H9 (cell line): ENCODE results near the gene TMIGD3. TPM values are rescaled to one million over a fixed set of nuclear protein-coding genes. Genes with fewer than 3 reads are reported as not detected.

ENCODE experiments used
- DNase-seq: peaks from one replicate; pipeline ENCODE4 v3.0.0-alpha.2; 2017
- H2AFZ ChIP-seq: one replicate; pipeline ENCODE4 v1.6.1; 2013; ENCODE audit warnings: mild to moderate bottlenecking, low read length, control low read depth, moderate library complexity
- H2AK5ac ChIP-seq: 2 replicates; pipeline ENCODE4 v1.6.1; 2013; ENCODE audit warnings: low read length, control low read depth, mixed read lengths; ENCODE audit not compliant: insufficient read length
- H2BK120ac ChIP-seq: one replicate; pipeline ENCODE4 v1.6.1; 2013; ENCODE audit warnings: low read depth, mild to moderate bottlenecking, low read length, control low read depth, inconsistent platforms; ENCODE audit not compliant: poor library complexity, severe bottlenecking
- H2BK12ac ChIP-seq: 2 replicates; pipeline ENCODE4 v1.6.1; 2013; ENCODE audit warnings: low read length, control low read depth, mixed read lengths, low read depth; ENCODE audit not compliant: insufficient read length
- H2BK15ac ChIP-seq: 2 replicates; pipeline ENCODE4 v1.6.1; 2013; ENCODE audit warnings: low read depth, low read length, control low read depth
- H2BK20ac ChIP-seq: one replicate; pipeline ENCODE4 v1.6.1; 2013; ENCODE audit warnings: low read depth, mild to moderate bottlenecking, low read length, control low read depth, inconsistent platforms; ENCODE audit not compliant: poor library complexity, severe bottlenecking
- H2BK5ac ChIP-seq: 2 replicates; pipeline ENCODE4 v1.6.1; 2013; ENCODE audit warnings: low read length, control low read depth, mixed read lengths; ENCODE audit not compliant: insufficient read length
- H3K14ac ChIP-seq: 2 replicates; pipeline ENCODE4 v1.6.1; 2013; ENCODE audit warnings: low read length, control low read depth; ENCODE audit not compliant: insufficient read depth
- H3K18ac ChIP-seq: 2 replicates; pipeline ENCODE4 v1.6.1; 2013; ENCODE audit warnings: low read depth, mild to moderate bottlenecking, mixed read lengths, low read length, control low read depth; ENCODE audit not compliant: insufficient read length
- H3K23ac ChIP-seq: 2 replicates; pipeline ENCODE4 v1.6.1; 2013; ENCODE audit warnings: low read length, control low read depth, mixed read lengths, low read depth; ENCODE audit not compliant: insufficient read length
- H3K23me2 ChIP-seq: 2 replicates; pipeline ENCODE4 v1.6.1; 2013; ENCODE audit warnings: low read depth, mild to moderate bottlenecking, mixed read lengths, low read length, control low read depth; ENCODE audit not compliant: insufficient read length, poor library complexity, severe bottlenecking
- H3K27ac ChIP-seq: 2 replicates; pipeline ENCODE4 v1.5.1; 2013; ENCODE audit warnings: low read length, control low read depth, mixed read lengths, low read depth; ENCODE audit not compliant: insufficient read length
- H3K27me3 ChIP-seq: 2 replicates; pipeline ENCODE4 v1.6.1; 2013; ENCODE audit warnings: low read length, control low read depth, inconsistent platforms; ENCODE audit not compliant: insufficient read depth
- H3K4ac ChIP-seq: 2 replicates; pipeline ENCODE4 v1.6.1; 2013; ENCODE audit warnings: low read depth, mild to moderate bottlenecking, control low read depth, inconsistent platforms, low read length, moderate library complexity
- H3K4me1 ChIP-seq: 2 replicates; pipeline ENCODE4 v1.6.1; 2013; ENCODE audit warnings: low read length, control low read depth, inconsistent platforms; ENCODE audit not compliant: insufficient read depth
- H3K4me2 ChIP-seq: 2 replicates; pipeline ENCODE4 v1.6.1; 2013; ENCODE audit warnings: low read length, control low read depth, mixed read lengths; ENCODE audit not compliant: insufficient read length, insufficient read depth
- H3K56ac ChIP-seq: 2 replicates; pipeline ENCODE4 v1.6.1; 2013; ENCODE audit warnings: low read depth, mild to moderate bottlenecking, mixed read lengths, low read length, control low read depth; ENCODE audit not compliant: insufficient read length
- H3K79me1 ChIP-seq: 2 replicates; pipeline ENCODE4 v1.6.1; 2013; ENCODE audit warnings: low read depth, mild to moderate bottlenecking, moderate library complexity, low read length, control low read depth, inconsistent platforms; ENCODE audit not compliant: insufficient read depth, poor library complexity, severe bottlenecking
- H3K79me2 ChIP-seq: 2 replicates; pipeline ENCODE4 v1.6.1; 2013; ENCODE audit warnings: low read length, control low read depth, inconsistent platforms; ENCODE audit not compliant: insufficient read depth
- H3K9ac ChIP-seq: 2 replicates; pipeline ENCODE4 v1.6.1; 2013; ENCODE audit warnings: low read length, control low read depth, mixed read lengths; ENCODE audit not compliant: insufficient read length; ENCODE audit errors: extremely low read depth
- H3K9me3 ChIP-seq: one replicate; pipeline ENCODE4 v1.6.1; 2013; ENCODE audit warnings: low read depth, low read length, inconsistent platforms; ENCODE audit not compliant: control insufficient read depth
- H3T11ph ChIP-seq: one replicate; pipeline ENCODE4 v1.6.1; 2013; ENCODE audit warnings: mild to moderate bottlenecking, low read length, control low read depth, inconsistent platforms
- H4K20me1 ChIP-seq: one replicate; pipeline ENCODE4 v1.6.1; 2013; ENCODE audit not compliant: control insufficient read depth, insufficient read length, insufficient read depth
- H4K5ac ChIP-seq: 2 replicates; pipeline ENCODE4 v1.6.1; 2013; ENCODE audit warnings: low read depth, mild to moderate bottlenecking, mixed read lengths, low read length, control low read depth; ENCODE audit not compliant: insufficient read length
- H4K8ac ChIP-seq: replicated peaks from 2 replicates; pipeline ENCODE4 v1.6.1; 2013; ENCODE audit warnings: low read length, control low read depth, mixed read lengths, low read depth; ENCODE audit not compliant: insufficient read length
- H4K91ac ChIP-seq: 2 replicates; pipeline ENCODE4 v1.6.1; 2013; ENCODE audit warnings: low read depth, mild to moderate bottlenecking, moderate library complexity, mixed read lengths, low read length, control low read depth; ENCODE audit not compliant: insufficient read length
- H3K27ac Mint-ChIP-seq, 3 experiments: 2 replicates in 2 of 3; 3 replicates in 1 of 3; pipeline ENCODE4 v1.8.0; 2020 to 2021; ENCODE audit warnings: mixed read lengths in 3 of 3, mild to moderate bottlenecking in 1 of 3, moderate library complexity in 1 of 3
- H3K27me3 Mint-ChIP-seq: 2 replicates; pipeline ENCODE4 v1.8.0; 2021; ENCODE audit warnings: low read depth, mild to moderate bottlenecking, moderate library complexity, mixed read lengths
- H3K36me3 Mint-ChIP-seq, 3 experiments: 2 replicates in 2 of 3; 3 replicates in 1 of 3; pipeline ENCODE4 v1.8.0; 2020 to 2021; ENCODE audit warnings: low read depth in 3 of 3, mixed read lengths in 3 of 3; ENCODE audit not compliant: insufficient read depth in 1 of 3
- H3K4me1 Mint-ChIP-seq, 2 experiments: 2 replicates each; pipeline ENCODE4 v1.8.0; 2020; ENCODE audit warnings: mixed read lengths in 2 of 2
- H3K4me3 Mint-ChIP-seq, 2 experiments: 2 replicates in 1 of 2; 3 replicates in 1 of 2; pipeline ENCODE4 v1.8.0; 2020 to 2021; ENCODE audit warnings: mild to moderate bottlenecking in 2 of 2, mixed read lengths in 2 of 2, moderate library complexity in 1 of 2
- H3K9me3 Mint-ChIP-seq, 2 experiments: 2 replicates in 1 of 2; 3 replicates in 1 of 2; pipeline ENCODE4 v1.8.0; 2020; ENCODE audit warnings: mild to moderate bottlenecking in 2 of 2, mixed read lengths in 2 of 2, moderate library complexity in 1 of 2
- CTCF ChIP-seq: fragments of 200-600 bp; sonication (generic); conservative IDR thresholded peaks from 3 replicates; pipeline ENCODE4 v1.8.0; 2021; ENCODE audit warnings: antibody characterized with exemption, mild to moderate bottlenecking
- WGBS: extraction: QIAGEN DNeasy Blood & Tissue Kit; methylation state at CpG from one replicate; pipeline ENCODE4 v1.1.7; 2013; ENCODE audit warnings: missing lambda C conversion rate, low lambda C conversion rate, mixed read lengths; ENCODE audit not compliant: insufficient read length; ENCODE audit errors: extremely low coverage; 5-methylcytosine and 5-hydroxymethylcytosine counted together
- total RNA-seq: library from RNA; stranded (reverse); gene quantifications from 2 replicates; pipeline ENCODE4 v1.2.1, GENCODE V29; 2021

Gene TMIGD3
- total RNA-seq, 1 experiment from 2014 or later = not detected

GRCh38 chr1:111517469-111518225 is 14.2 kb upstream of the TMIGD3 start:
- Histone ChIP-seq H4K5ac (no peak overlapping the region), H3K56ac (no peak overlapping the region), H3K27me3 (no peaks in the 10 kb centered on the region), H3K14ac (no peak overlapping the region), H2AFZ (no peak overlapping the region), H3K4me1 (no peaks in the 10 kb centered on the region), H2BK15ac (no peak overlapping the region), H3K18ac (no peak overlapping the region), H3K79me2 (no peaks in the 10 kb centered on the region), H4K91ac (no peak overlapping the region), H2BK12ac (no peak overlapping the region), H3K9me3 (no peaks in the 10 kb centered on the region), H3K4me2 (no peak overlapping the region), H2BK120ac (no peak overlapping the region), H3T11ph (no peak overlapping the region), H4K8ac (no peak overlapping the region), H4K20me1 (no peaks in the 10 kb centered on the region), H3K23me2 (no peaks in the 10 kb centered on the region), H2BK5ac (no peak overlapping the region), H3K4ac (no peak overlapping the region), H3K23ac (no peak overlapping the region), H3K9ac (no peak overlapping the region), H3K27ac (no peak overlapping the region), H2BK20ac (no peak overlapping the region), H3K79me1 (no peaks in the 10 kb centered on the region), H2AK5ac (no peak overlapping the region)
- H3K27ac Mint-ChIP-seq = no peak overlapping the region
- no peaks in the 10 kb centered on the region for H3K9me3 Mint-ChIP-seq
- peaks cover 3% of the 10 kb centered on the region for H3K27me3 Mint-ChIP-seq
- no peaks in the 10 kb centered on the region for H3K36me3 Mint-ChIP-seq
- no peak for DNase-seq
- 0 out of 4 replicates have a peak, but pooled peaks cover 0 to 6% of the 10 kb centered on the region in 2 experiments for H3K4me1 Mint-ChIP-seq
- no peak for TF ChIP-seq CTCF
- WGBS = no CpG with 5 or more reads among the region's 1 CpG
- no peak overlapping the region for H3K4me3 Mint-ChIP-seq
